Esophagus muscularis mucosa (tissue), 4 donors: ENCODE results near the gene TRPM3. TPM values are rescaled to one million over a fixed set of nuclear protein-coding genes. Genes with fewer than 3 reads are reported as not detected.

Experiments
- DNase-seq: peaks from one replicate; pipeline ENCODE4 v3.0.0-alpha.2; 2017; ENCODE audit errors: extremely low spot score
- H3K27ac ChIP-seq, 4 donors: fragments of 200-600 bp; sonication (generic); replicated peaks in 1 of 4; 1 replicate in 3 of 4; 2 replicates in 1 of 4; pipeline ENCODE4 v1.5.1; 2016 to 2019; ENCODE audit warnings: mild to moderate bottlenecking in 1 of 4
- H3K27me3 ChIP-seq, 4 donors: fragments of 200-600 bp; sonication (generic); one replicate each; pipeline versions ENCODE4 v1.5.1 to v1.6.0; 2016 to 2019
- H3K36me3 ChIP-seq, 4 donors: fragments of 200-600 bp; sonication (generic); one replicate each; pipeline ENCODE4 v1.5.1; 2016 to 2019
- H3K4me1 ChIP-seq, 4 donors: fragments of 200-600 bp; sonication (generic); one replicate each; pipeline ENCODE4 v1.5.1; 2016 to 2019
- H3K4me3 ChIP-seq, 4 donors: fragments of 200-600 bp; sonication (generic); 1 replicate in 2 of 4; 2 replicates in 2 of 4; pipeline ENCODE4 v1.5.1; 2016 to 2019; ENCODE audit warnings: mild to moderate bottlenecking in 4 of 4, moderate library complexity in 1 of 4
- H3K9me3 ChIP-seq, 4 donors: fragments of 200-600 bp; sonication (generic); 1 replicate in 3 of 4; 2 replicates in 1 of 4; pipeline ENCODE4 v1.5.1; 2016 to 2019
- CTCF ChIP-seq, 3 experiments: fragments of 200-600 bp in 2 of 3; fragments of 450-650 bp in 1 of 3; sonication (generic) in 2 of 3; IDR thresholded peaks; one replicate each; pipeline ENCODE4 v1.5.1; 2017 to 2019; ENCODE audit warnings: antibody characterized with exemption in 3 of 3, mild to moderate bottlenecking in 2 of 3, moderate library complexity in 1 of 3
- EP300 ChIP-seq: sonication (generic); formaldehyde crosslinking; IDR thresholded peaks from one replicate; pipeline ENCODE4 v1.6.1; 2017; ENCODE audit warnings: antibody characterized with exemption
- POLR2A ChIP-seq: fragments of 450-650 bp; IDR thresholded peaks from one replicate; pipeline ENCODE4 v1.6.1; 2017; ENCODE audit warnings: antibody characterized with exemption, moderate library complexity, mild to moderate bottlenecking, low read depth
- POLR2AphosphoS5 ChIP-seq, 2 donors: sonication (generic); formaldehyde crosslinking; IDR thresholded peaks; one replicate each; pipeline ENCODE4 v1.6.1; 2017; ENCODE audit warnings: antibody characterized with exemption in 2 of 2
- WGBS: methylation state at CpG from one replicate; pipeline ENCODE4 v1.1.5; 2018; 5-methylcytosine and 5-hydroxymethylcytosine counted together
- intact Hi-C: fragments of 100-400 bp; cut with DNase I; formaldehyde crosslinking; loops from one replicate; pipeline ENCODE4 v1.15.1; 2023
- total RNA-seq, 4 donors: library from RNA; depleted of rRNA; stranded (reverse); fragments of >200 nt; gene quantifications; one replicate each; pipeline versions ENCODE4 v1.1.0 to v1.2.1, GENCODE V29; 2016

TRPM3 gene
- total RNA-seq, 4 donors from 2014 or later: 0.13 to 0.17 TPM; not detected in 2

GRCh38 chr9:70571258-70571657 is 550.2 kb downstream of the TRPM3 start:
- Histone ChIP-seq H3K4me1 (peaks cover 15 to 38% (median 33%) of the 10 kb centered on the region in 4 donors), H3K36me3 (no peaks in the 10 kb centered on the region), H3K9me3 (no peaks in the 10 kb centered on the region), H3K27ac (no peak overlapping the region), H3K27me3 (no peaks in the 10 kb centered on the region), H3K4me3 (no peak overlapping the region)
- 100% methylated on average over 5 of the region's 5 CpGs for WGBS
- no peak for DNase-seq
- intact Hi-C loops: no loop called here
- TF ChIP-seq CTCF (IDR thresholded peaks at IDR 0.05): no peak

- Histone ChIP-seq H3K9me3 (no peaks in the 10 kb centered on the region), H3K27me3 (no peaks in the 10 kb centered on the region), H3K4me1 (peaks cover 12 to 30% (median 24%) of the 10 kb centered on the region in 4 donors), H3K4me3 (no peak overlapping the region), H3K27ac (no peak overlapping the region), H3K36me3 (no peaks in the 10 kb centered on the region)
- intact Hi-C loops: no loop called here
- 94% methylated on average over 3 of the region's 3 CpGs for whole genome bisulfite sequencing
- TF ChIP-seq POLR2AphosphoS5 (IDR thresholded peaks at IDR 0.05) (no peak), EP300 (no peak), POLR2A (no peak), CTCF (IDR thresholded peaks at IDR 0.05) (no peak)
- DNase-seq: no peak
Measured at GRCh38 chr9:70569791-70570190, 551.6 kb downstream of the TRPM3 start.

- Histone ChIP-seq H3K4me3 (no peak overlapping the region), H3K27ac (no peak overlapping the region), H3K4me1 (peaks cover 6 to 24% (median 18%) of the 10 kb centered on the region in 4 donors), H3K9me3 (no peaks in the 10 kb centered on the region), H3K36me3 (no peaks in the 10 kb centered on the region), H3K27me3 (no peaks in the 10 kb centered on the region)
- peak; percentile 14 for DNase-seq
- TF ChIP-seq EP300 (no peak), POLR2AphosphoS5 (IDR thresholded peaks at IDR 0.05) (no peak), CTCF (IDR thresholded peaks at IDR 0.05) (no peak), POLR2A (no peak)
- intact Hi-C loops: no loop called here
- WGBS: 59% methylated on average over 4 of the region's 4 CpGs
Measured at GRCh38 chr9:70569070-70569772, 552.2 kb downstream of the TRPM3 start.

- Histone ChIP-seq H3K27me3 (no peaks in the 10 kb centered on the region), H3K36me3 (no peaks in the 10 kb centered on the region), H3K4me1 (peaks cover 0 to 23% (median 9%) of the 10 kb centered on the region in 4 donors), H3K9me3 (no peaks in the 10 kb centered on the region), H3K27ac (no peak overlapping the region), H3K4me3 (no peak overlapping the region)
- 84% methylated on average over 7 of the region's 7 CpGs for WGBS
- TF ChIP-seq POLR2A: no peak
- TF ChIP-seq EP300: no peak
- no peak for TF ChIP-seq POLR2AphosphoS5 (IDR thresholded peaks at IDR 0.05)
- no peak for TF ChIP-seq CTCF (IDR thresholded peaks at IDR 0.05)
- DNase-seq: no peak
- intact Hi-C loops: no loop called here
Measured at GRCh38 chr9:70567511-70567910, 553.9 kb downstream of the TRPM3 start.

GRCh38 chr9:70566751-70567150 is 554.7 kb downstream of the TRPM3 start:
- Histone ChIP-seq H3K4me3 (no peak overlapping the region), H3K9me3 (no peaks in the 10 kb centered on the region), H3K27me3 (no peaks in the 10 kb centered on the region), H3K36me3 (no peaks in the 10 kb centered on the region), H3K4me1 (peaks cover 0 to 28% (median 9%) of the 10 kb centered on the region in 4 donors), H3K27ac (no peak overlapping the region)
- WGBS: 75% methylated on average over 4 of the region's 4 CpGs
- TF ChIP-seq POLR2AphosphoS5 (IDR thresholded peaks at IDR 0.05) (no peak), EP300 (no peak)
- intact Hi-C loops: no loop called here
- no peak for DNase-seq
